Endothelial cell of umbilical vein (primary cell): ENCODE measurements around the gene C2CD3.

ENCODE experiments used
- EZH2 ChIP-seq: IDR thresholded peaks from 2 replicates; pipeline ENCODE4 v1.6.1; 2012; ENCODE audit warnings: borderline replicate concordance, low read depth, mild to moderate bottlenecking, moderate library complexity, low read length, inconsistent platforms; ENCODE audit not compliant: severe bottlenecking
- FOS ChIP-seq: IDR thresholded peaks from 2 replicates; pipeline ENCODE4 v1.6.1; 2011; ENCODE audit warnings: mild to moderate bottlenecking, low read length, moderate library complexity, borderline replicate concordance; ENCODE audit not compliant: insufficient read depth
- JUN ChIP-seq: IDR thresholded peaks from 2 replicates; pipeline ENCODE4 v1.6.1; 2011; ENCODE audit warnings: borderline replicate concordance, low read depth; ENCODE audit not compliant: insufficient read length, insufficient read depth
- MYC ChIP-seq: IDR thresholded peaks from one replicate; pipeline ENCODE4 v1.6.1; 2011; ENCODE audit warnings: mild to moderate bottlenecking, low read depth, low read length
- POLR2A ChIP-seq: IDR thresholded peaks from 2 replicates; pipeline ENCODE4 v1.6.1; 2012; ENCODE audit warnings: low read depth, mild to moderate bottlenecking, control low read depth, low read length
- POLR2AphosphoS5 ChIP-seq: IDR thresholded peaks from 2 replicates; pipeline ENCODE4 v1.6.1; 2012; ENCODE audit warnings: low read depth, mild to moderate bottlenecking, control low read depth, low read length, moderate library complexity; ENCODE audit not compliant: insufficient read depth
- TF ChIP-seq, protein P1 (sequence below), 2 donors: IDR thresholded peaks; 1 replicate in 1 of 2; 2 replicates in 1 of 2; pipeline ENCODE4 v1.5.1; 2011; ENCODE audit warnings: low read length in 2 of 2, mild to moderate bottlenecking in 2 of 2, moderate library complexity in 2 of 2, control low read depth in 1 of 2, inconsistent platforms in 1 of 2, low read depth in 1 of 2; ENCODE audit not compliant: insufficient read depth in 1 of 2; ENCODE audit errors: extremely low read depth in 1 of 2
- TF ChIP-seq, protein P2 (sequence below): IDR thresholded peaks from 2 replicates; pipeline ENCODE4 v1.6.1; 2011; ENCODE audit not compliant: insufficient read depth, insufficient read length

DNA sequence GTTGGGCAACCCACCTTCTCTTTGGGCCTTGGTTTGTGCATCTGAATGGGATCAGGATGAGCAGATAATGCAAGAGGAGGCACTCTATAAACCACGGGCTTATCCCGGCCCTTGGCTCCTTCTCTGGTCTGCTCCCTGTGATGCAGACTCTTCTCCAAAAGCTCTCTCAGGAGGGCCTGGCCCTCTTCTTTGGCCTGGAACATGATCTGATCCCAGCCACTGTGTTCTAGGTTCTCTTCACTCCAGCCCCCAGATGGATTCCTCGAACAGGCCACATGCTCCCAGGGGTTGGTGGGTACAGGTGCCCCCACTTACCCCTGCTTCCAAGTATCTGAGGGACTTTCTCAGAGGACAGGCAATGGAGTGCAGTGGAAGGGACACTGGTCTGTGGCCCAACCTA is 153.2 kb downstream of the C2CD3 start:
- TF ChIP-seq, protein P1, sequence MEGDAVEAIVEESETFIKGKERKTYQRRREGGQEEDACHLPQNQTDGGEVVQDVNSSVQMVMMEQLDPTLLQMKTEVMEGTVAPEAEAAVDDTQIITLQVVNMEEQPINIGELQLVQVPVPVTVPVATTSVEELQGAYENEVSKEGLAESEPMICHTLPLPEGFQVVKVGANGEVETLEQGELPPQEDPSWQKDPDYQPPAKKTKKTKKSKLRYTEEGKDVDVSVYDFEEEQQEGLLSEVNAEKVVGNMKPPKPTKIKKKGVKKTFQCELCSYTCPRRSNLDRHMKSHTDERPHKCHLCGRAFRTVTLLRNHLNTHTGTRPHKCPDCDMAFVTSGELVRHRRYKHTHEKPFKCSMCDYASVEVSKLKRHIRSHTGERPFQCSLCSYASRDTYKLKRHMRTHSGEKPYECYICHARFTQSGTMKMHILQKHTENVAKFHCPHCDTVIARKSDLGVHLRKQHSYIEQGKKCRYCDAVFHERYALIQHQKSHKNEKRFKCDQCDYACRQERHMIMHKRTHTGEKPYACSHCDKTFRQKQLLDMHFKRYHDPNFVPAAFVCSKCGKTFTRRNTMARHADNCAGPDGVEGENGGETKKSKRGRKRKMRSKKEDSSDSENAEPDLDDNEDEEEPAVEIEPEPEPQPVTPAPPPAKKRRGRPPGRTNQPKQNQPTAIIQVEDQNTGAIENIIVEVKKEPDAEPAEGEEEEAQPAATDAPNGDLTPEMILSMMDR (IDR thresholded peaks at IDR 0.05; ENCODE audit: extremely low read depth in 1 of 2, insufficient read depth in 1 of 2, low read depth in 1 of 2, low read length in 2 of 2), result no peak
- TF ChIP-seq POLR2A (no peak), EZH2 (no peak), POLR2AphosphoS5 (no peak), MYC (no peak), FOS (no peak), JUN (no peak)
- TF ChIP-seq, protein P2, sequence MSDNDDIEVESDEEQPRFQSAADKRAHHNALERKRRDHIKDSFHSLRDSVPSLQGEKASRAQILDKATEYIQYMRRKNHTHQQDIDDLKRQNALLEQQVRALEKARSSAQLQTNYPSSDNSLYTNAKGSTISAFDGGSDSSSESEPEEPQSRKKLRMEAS, result no peak
